ENCODE data around the gene GJA5. TPM values are rescaled to one million over a fixed set of nuclear protein-coding genes. Genes with fewer than 3 reads are reported as not detected.
"Not testable (repeated sequence)": the region's sequence is repeated elsewhere in the genome, so short reads cannot be mapped to it uniquely, and the experiment has no call there.

The GJA5 gene
- total RNA-seq, 1 experiment from 2014 or later, result not detected

GRCh38 chr1:147736883-147737282, 23.5 kb downstream of the GJA5 start:
- ATAC-seq (no peak), DNase-seq (ENCODE audit: low read depth, low spot score) (no peak)
- TF ChIP-seq CTCF (IDR thresholded peaks at IDR 0.05), result no peak
- no peak for TF ChIP-seq TCF7L2 (IDR thresholded peaks at IDR 0.05; ENCODE audit: low read depth, low read length)
- TF ChIP-seq REST (IDR thresholded peaks at IDR 0.05; ENCODE audit: insufficient read depth in 1 of 2, low read depth in 2 of 2, low read length in 1 of 2), result no peak
- TF ChIP-seq POLR2AphosphoS5 (IDR thresholded peaks at IDR 0.05; ENCODE audit: low read depth, low read length), result no peak
- TF ChIP-seq SIN3A (IDR thresholded peaks at IDR 0.05; ENCODE audit: borderline replicate concordance, insufficient read depth, low read depth, low read length), result no peak
- no peak overlapping the region for H3K27ac ChIP-seq (ENCODE audit: low read length)
- no peaks in the 10 kb centered on the region for H3K9me3 ChIP-seq (ENCODE audit: control insufficient read depth, insufficient read depth, low read depth, low read length)
- CTCF ChIA-PET, result no interaction called here
- no peak overlapping the region for H3K4me3 ChIP-seq (ENCODE audit: low read depth in 2 of 2, low read length in 2 of 2)
- intact Hi-C loops (cut with micrococcal nuclease; ENCODE audit: unreplicated experiment) (no loop called here), in situ Hi-C loops (cut with HindIII; ENCODE audit: low pct_unique_long_range_greater_than_20kb, low sequenced_read_pairs) (no loop called here)
- no TSS peak for BruUV-seq (replicated peaks)
- no peaks in the 10 kb centered on the region for H3K4me1 ChIP-seq (ENCODE audit: control insufficient read depth, insufficient read depth, low read length)
- no peaks in the 10 kb centered on the region for H3K36me3 ChIP-seq (ENCODE audit: control insufficient read depth, insufficient read depth, low read length)
- POLR2A ChIA-PET, result no interaction called here
- H3K27me3 ChIP-seq (ENCODE audit: control insufficient read depth, insufficient read depth, low read length), result 0 out of 2 replicates have a peak, but pooled peaks cover 3% of the 10 kb centered on the region

GRCh38 chr1:147735423-147735822, 25.0 kb downstream of the GJA5 start:
- DNase-seq (ENCODE audit: low read depth, low spot score), result no peak

GRCh38 chr1:147734291-147734841, 26.0 kb downstream of the GJA5 start:
- in situ Hi-C loops (cut with HindIII; ENCODE audit: low pct_unique_long_range_greater_than_20kb, low sequenced_read_pairs); H3K27me3 ChIP-seq (ENCODE audit: control insufficient read depth, insufficient read depth, low read length); ATAC-seq; intact Hi-C loops (cut with micrococcal nuclease; ENCODE audit: unreplicated experiment); POLR2A ChIA-PET; H3K9me3 ChIP-seq (ENCODE audit: control insufficient read depth, insufficient read depth, low read depth, low read length); H3K27ac ChIP-seq (ENCODE audit: low read length); DNase-seq (ENCODE audit: low read depth, low spot score); H3K4me1 ChIP-seq (ENCODE audit: control insufficient read depth, insufficient read depth, low read length); BruUV-seq (replicated peaks); H3K4me3 ChIP-seq (ENCODE audit: low read depth in 2 of 2, low read length in 2 of 2); H3K36me3 ChIP-seq (ENCODE audit: control insufficient read depth, insufficient read depth, low read length); CTCF ChIA-PET: not testable (repeated sequence)

More at GRCh38 chr1:147735423-147735822, 25.0 kb downstream of the GJA5 start:
- no peaks in the 10 kb centered on the region for H3K36me3 ChIP-seq (ENCODE audit: control insufficient read depth, insufficient read depth, low read length)
- no peaks in the 10 kb centered on the region for H3K9me3 ChIP-seq (ENCODE audit: control insufficient read depth, insufficient read depth, low read depth, low read length)
- no peaks in the 10 kb centered on the region for H3K4me1 ChIP-seq (ENCODE audit: control insufficient read depth, insufficient read depth, low read length)
- ATAC-seq, result no peak
- no peak for TF ChIP-seq POLR2AphosphoS5 (IDR thresholded peaks at IDR 0.05; ENCODE audit: low read depth, low read length)
- no TSS peak for BruUV-seq (replicated peaks)
- ChIA-PET POLR2A (no interaction called here), CTCF (no interaction called here)
- intact Hi-C loops (cut with micrococcal nuclease; ENCODE audit: unreplicated experiment) (no loop called here), in situ Hi-C loops (cut with HindIII; ENCODE audit: low pct_unique_long_range_greater_than_20kb, low sequenced_read_pairs) (no loop called here)
- H3K27me3 ChIP-seq (ENCODE audit: control insufficient read depth, insufficient read depth, low read length), result 0 out of 2 replicates have a peak, but pooled peaks cover 3% of the 10 kb centered on the region
- H3K4me3 ChIP-seq (ENCODE audit: low read depth in 2 of 2, low read length in 2 of 2), result no peak overlapping the region
- H3K27ac ChIP-seq (ENCODE audit: low read length), result no peak overlapping the region

All from Panc1 (cell line).